ENCODE data around the gene CC2D1B. TPM values are rescaled to one million over a fixed set of nuclear protein-coding genes. Genes with fewer than 3 reads are reported as not detected.

CC2D1B gene
- total RNA-seq, 1 experiment from 2014 or later = 24.3 TPM

DNA sequence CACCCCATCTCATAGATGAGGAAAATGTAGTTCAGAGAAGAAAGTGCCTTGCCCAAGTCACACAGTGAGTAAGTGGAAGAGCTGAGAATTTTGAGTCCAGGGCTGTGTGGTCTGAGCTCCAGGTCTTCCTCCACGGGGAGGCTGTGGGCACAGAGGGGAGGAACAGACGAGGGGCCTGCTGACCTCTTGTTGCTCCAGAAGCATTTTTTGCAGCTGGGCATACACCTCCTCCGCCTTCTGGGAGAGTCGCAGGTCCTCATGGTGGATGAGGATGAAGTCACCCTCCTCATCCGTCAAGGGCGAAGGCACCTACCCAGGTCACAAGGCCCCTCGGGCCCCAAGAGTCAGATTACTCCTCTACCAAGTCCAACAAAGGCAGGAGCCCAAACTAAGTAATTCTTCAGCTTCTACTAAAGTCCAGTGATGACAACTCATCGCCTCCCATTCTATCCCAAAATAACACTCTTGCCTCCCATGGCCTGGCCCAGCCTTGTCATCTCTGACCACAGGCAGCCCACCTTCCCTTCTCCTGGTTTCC, 9.1 kb downstream of the CC2D1B start:
- WGBS (ENCODE audit: extremely low coverage, insufficient read length, low lambda C conversion rate) = no CpG with 5 or more reads among the region's 8 CpGs
- H3K18ac ChIP-seq (ENCODE audit: insufficient read length, low read depth, low read length) = no peak overlapping the region
- no peaks in the 10 kb centered on the region for H3K9me3 ChIP-seq (ENCODE audit: control insufficient read depth, low read depth, low read length)
- TF ChIP-seq CTCF (conservative IDR thresholded peaks at IDR 0.05) = no peak
- H3K4ac ChIP-seq (ENCODE audit: low read depth, low read length) = no peak overlapping the region
- H3T11ph ChIP-seq (ENCODE audit: low read length) = no peak overlapping the region
- H2AFZ ChIP-seq (ENCODE audit: low read length) = no peak overlapping the region
- H3K9ac ChIP-seq (ENCODE audit: extremely low read depth, insufficient read length, low read length) = no peak overlapping the region
- no peaks in the 10 kb centered on the region for H3K79me1 ChIP-seq (ENCODE audit: insufficient read depth, low read depth, low read length, poor library complexity, severe bottlenecking)
- Mint-ChIP-seq H3K36me3 (ENCODE audit: insufficient read depth in 1 of 3, low read depth in 3 of 3) (peaks cover 57 to 95% (median 91%) of the 10 kb centered on the region in 3 experiments), H3K27me3 (ENCODE audit: low read depth) (no peaks in the 10 kb centered on the region), H3K27ac (no peak overlapping the region), H3K4me3 (no peak overlapping the region), H3K9me3 (no peaks in the 10 kb centered on the region), H3K4me1 (peaks cover 3% of the 10 kb centered on the region in 2 experiments; a peak in 3 of 4 replicates)
- no peak overlapping the region for H2BK5ac ChIP-seq (ENCODE audit: insufficient read length, low read length)
- no peak overlapping the region for H2BK12ac ChIP-seq (ENCODE audit: insufficient read length, low read depth, low read length)
- H4K91ac ChIP-seq (ENCODE audit: insufficient read length, low read depth, low read length) = no peak overlapping the region
- DNase-seq = no peak
- H3K56ac ChIP-seq (ENCODE audit: insufficient read length, low read depth, low read length) = no peak overlapping the region
- no peak overlapping the region for H2AK5ac ChIP-seq (ENCODE audit: insufficient read length, low read length)
- no peak overlapping the region for H4K5ac ChIP-seq (ENCODE audit: insufficient read length, low read depth, low read length)
- H3K27ac ChIP-seq (ENCODE audit: insufficient read length, low read depth, low read length) = no peak overlapping the region
- H3K4me2 ChIP-seq (ENCODE audit: insufficient read depth, insufficient read length, low read length) = no peak overlapping the region
- no peak overlapping the region for H4K8ac ChIP-seq (replicated peaks; ENCODE audit: insufficient read length, low read depth, low read length)
- no peak overlapping the region for H3K14ac ChIP-seq (ENCODE audit: insufficient read depth, low read length)
- no peaks in the 10 kb centered on the region for H3K4me1 ChIP-seq (ENCODE audit: insufficient read depth, low read length)
- no peaks in the 10 kb centered on the region for H3K27me3 ChIP-seq (ENCODE audit: insufficient read depth, low read length)
- no peak overlapping the region for H2BK120ac ChIP-seq (ENCODE audit: low read depth, low read length, poor library complexity, severe bottlenecking)
- H2BK20ac ChIP-seq (ENCODE audit: low read depth, low read length, poor library complexity, severe bottlenecking) = no peak overlapping the region
- H3K79me2 ChIP-seq (ENCODE audit: insufficient read depth, low read length) = no peaks in the 10 kb centered on the region
- H4K20me1 ChIP-seq (ENCODE audit: control insufficient read depth, insufficient read depth, insufficient read length) = no peaks in the 10 kb centered on the region
- H3K23me2 ChIP-seq (ENCODE audit: insufficient read length, low read depth, low read length, poor library complexity, severe bottlenecking) = no peaks in the 10 kb centered on the region
- no peak overlapping the region for H3K23ac ChIP-seq (ENCODE audit: insufficient read length, low read depth, low read length)
- no peak overlapping the region for H2BK15ac ChIP-seq (ENCODE audit: low read depth, low read length)

Measured in H9 (cell line).